HG03521 (cell line): ENCODE results near the gene TESK2.

Experiments
- ATAC-seq: cut with Tn5 transposase; IDR thresholded peaks from one replicate; pipeline ENCODE4 v1.9.1; 2021; ENCODE audit warnings: mild to moderate bottlenecking, moderate library complexity; ENCODE audit not compliant: unreplicated experiment

TESK2 gene

DNA sequence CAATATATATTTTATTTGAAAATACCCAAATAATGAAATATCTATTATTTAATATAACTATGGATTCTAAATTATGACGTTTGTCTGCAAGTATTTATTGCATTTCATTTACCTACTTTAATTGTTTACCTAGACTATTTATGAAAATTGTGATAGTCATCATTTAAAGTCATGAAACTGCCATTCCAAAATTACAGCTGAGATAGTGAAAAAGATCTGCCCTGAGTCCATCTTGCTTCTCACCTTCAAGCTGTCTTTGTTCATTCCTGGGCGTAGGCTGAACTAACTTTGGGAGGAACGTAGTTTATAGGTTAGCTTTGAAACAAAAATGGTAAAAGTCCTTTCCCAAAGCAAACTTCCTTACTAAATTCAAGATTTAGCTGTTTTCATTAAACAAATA lies 176.7 kb downstream of the TESK2 start:
- no peak for ATAC-seq

DNA sequence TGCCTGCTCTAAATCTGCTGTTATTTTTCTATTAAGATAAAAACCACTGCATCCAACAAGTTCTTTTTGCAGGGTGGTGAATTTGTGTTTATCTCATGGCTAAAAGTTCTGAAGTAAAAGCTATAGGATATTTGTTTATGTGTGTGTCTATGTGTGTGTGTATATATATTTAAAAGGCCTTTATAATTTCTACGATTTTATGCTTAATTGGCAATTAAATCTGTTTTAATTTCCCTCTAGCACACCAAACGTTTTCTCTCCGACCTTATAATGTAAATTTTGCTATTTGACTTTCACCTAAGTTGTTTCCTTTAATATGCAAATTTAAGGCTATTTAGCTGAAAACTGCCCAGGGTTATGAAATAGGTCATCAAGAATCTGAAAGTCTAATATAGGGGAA lies 184.1 kb downstream of the TESK2 start:
- ATAC-seq: no peak

DNA sequence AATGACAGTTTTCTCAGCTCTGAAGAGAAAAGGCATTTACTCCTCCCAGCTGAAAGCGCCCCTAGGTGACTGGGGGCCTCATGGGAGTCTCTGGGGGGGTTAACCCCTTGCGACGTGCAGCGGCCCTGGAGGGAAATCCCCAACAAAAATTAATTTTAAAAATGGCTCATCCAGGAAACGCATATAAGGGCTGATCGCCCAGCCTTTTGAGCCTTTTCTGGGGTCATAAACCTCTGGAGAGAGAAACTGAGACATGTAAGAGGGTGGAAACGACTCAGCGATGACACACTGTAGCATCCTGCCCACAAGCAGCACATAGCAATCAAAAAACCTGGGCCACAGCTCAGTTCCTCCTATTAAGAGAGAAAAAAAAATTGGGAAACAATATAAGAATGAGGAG lies 184.6 kb downstream of the TESK2 start:
- ATAC-seq: no peak

DNA sequence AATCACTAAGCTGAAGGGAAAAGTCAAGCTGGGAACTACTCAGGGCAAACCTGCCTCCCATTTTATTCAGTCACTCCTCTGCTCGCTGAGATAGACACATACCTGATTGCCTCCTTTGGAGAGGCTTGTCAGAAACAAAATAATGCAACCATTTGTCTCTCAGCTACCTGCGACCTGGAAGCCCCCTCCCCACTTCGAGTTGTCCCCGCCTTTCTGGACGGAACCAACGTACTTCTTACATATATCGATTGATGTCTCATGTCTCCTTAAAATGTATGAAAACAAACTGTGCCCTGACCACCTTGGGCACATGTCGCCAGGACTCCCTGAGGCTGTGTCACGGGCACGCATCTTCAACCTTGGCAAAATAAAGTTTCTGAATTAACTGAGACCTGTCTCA lies 185.7 kb downstream of the TESK2 start:
- no peak for ATAC-seq

DNA sequence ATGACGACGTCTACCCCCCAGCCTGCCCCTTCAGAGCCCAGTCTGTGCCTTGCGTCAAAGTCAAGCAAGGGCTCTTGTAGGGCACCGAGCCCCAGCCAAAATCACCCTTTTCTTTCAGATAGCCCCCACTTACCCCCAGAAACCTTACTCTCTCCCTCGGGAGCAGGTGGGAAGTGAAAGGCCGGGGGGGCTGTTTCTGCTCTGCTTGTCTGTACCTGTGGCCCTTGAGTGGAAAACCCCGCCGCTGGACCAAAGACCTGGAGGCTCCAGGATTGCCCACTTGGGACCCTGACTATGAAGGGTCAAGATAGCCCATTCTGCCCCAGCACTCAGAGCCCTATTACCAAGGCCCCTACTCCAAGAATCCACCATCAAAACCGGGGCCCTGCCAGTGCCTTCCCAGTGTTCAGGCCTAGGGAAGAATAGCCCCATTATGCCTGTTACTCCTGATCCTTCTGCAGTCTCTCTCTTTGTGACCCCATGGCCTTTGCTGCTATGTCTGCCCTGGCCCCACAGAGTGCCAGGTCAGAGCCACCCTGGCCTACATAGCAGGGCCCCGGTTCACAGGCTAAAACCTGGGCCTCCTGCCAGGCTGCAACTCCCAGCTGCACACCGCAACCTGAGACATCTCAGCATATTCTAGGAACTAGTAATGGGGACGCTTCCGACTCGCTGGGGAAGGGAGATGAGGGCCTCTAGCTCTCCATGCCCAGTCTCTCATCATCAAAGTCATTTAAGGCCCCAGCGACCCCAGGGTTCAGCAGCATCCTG lies 186.5 kb downstream of the TESK2 start:
- ATAC-seq: no peak

DNA sequence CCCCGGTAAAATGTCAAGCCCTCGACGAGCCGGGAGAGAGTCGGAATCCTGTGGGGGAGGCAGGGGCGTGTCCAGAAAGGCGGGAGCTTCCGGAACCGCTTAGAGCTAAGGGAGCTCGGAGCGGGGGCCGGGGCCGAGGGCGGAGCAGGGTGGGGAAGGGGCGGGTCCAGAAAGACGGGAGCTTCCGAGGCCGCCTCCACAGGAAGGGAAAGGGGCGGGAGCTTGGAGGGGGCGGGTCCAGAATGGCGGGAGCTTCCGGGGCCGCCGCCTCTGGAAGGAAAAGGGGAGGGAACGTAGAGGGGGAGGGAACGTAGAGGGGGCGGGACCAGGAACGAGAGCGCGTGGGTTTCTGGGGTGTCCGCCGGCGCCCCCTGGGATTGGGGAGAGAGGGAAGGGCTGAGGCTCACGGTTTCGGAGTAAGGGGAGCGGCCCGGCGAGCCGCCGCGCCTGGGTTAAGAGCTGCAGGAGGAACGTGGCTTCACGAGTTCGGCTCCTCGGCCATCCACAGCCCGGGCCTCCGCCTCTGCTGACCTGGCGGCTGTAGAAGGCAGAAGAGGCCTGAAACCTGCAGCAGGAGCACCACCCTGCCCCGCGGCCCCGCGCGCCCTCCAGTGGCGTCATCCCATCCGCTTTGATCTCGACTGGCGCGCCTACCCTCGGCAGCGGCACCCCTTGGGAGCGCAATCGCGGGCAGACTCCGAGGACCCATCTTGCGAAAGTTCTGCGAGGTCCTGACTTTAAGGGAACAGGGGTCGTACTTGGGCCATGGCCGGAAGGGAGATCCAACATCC lies 187.2 kb downstream of the TESK2 start:
- peak; percentile 68 for ATAC-seq

DNA sequence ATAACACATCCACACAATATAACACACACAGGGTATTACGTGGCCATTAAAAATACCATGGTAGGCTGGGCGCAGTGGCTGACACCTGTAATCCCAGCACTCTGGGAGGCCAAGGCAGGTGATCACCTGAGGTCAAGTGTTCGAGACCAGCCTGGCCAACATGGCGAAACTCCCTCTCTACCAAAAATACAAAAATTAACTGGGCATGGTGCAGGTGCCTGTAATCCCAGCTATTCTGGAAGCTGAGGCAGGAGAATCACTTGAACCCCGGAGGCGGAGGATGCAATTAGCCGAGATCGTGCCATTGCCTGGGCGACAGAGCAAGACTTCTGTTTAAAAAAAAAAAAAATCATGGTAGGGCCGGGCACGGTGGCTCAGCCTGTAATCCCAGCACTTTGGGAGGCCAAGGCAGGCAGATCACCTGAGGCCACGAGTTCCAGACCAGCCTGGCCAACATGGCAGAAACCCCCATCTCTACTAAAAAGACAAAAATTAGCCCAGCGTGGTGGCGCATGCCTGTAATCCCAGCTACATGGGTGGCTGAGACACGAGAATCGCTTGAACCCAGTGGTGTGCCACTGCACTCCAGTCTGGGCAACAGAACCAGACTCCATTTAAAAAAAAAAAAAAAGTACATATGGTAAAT lies 188.3 kb downstream of the TESK2 start:
- no peak for ATAC-seq

DNA sequence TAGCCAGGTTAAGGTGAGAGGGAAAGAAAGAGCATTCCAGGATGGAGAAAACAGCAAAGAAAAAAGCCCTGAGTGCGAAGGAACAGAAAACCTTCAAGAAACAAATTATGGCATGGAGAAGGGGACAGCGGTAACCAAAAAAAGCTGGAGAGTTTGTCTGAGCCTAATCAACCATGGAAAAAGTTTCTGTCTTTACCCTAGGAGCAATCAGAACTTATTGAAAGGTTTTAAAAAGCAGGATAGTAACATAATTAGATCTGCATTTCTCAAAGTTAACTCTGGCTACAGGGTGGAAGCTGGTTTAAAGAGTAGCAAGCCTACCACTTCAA lies 190.3 kb downstream of the TESK2 start:
- no peak for ATAC-seq

DNA sequence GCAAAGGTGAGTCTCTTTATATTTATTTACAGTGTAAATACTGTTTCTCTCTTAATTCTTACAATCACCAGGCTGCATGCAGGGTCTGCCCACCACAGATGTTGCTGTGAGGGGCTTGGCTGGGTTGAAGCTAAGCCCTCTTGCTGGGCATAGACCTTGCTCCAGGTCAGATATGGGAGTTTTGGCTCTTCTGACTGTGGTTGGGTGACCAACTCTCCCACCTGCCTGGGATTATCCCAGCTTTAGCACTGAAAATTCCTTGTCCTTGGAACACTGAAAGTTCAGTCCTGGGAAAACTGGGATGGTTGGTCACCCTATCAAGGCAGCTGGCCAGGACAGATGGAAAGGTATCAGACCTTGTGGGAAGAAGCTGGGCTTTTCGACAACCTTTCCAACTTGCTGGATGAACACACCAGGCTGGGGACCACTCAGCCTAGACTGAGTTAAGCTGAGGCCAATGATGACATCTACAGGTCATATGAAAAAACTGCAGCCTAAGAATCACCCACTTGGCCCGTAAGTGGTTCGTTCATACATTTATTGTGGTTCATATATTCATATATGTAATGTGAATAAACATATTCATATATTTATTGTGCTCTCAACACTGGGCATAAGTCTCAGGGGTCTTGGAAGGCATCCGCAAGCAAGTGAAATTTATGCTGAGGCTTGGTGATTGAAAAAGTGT lies 190.8 kb downstream of the TESK2 start:
- ATAC-seq: no peak

DNA sequence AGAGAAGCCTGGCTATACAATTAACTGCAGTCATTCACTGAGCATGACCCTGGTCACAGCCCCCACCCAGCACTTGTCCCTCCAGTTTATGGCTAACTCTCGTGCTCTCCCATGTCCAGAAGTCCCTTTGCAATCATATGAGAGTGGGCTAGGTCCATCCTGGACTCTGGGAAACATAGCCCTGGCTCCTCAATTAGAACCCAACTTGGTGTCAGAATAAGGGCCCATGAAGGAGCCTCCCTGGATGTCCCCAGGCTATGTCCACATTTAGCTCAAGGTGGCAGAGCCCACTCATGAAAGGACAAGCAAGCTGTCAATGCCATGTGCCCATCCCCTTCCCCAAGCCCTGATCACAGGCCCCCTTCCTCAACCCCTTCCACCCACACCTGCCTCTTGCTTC lies 191.7 kb downstream of the TESK2 start:
- ATAC-seq: no peak

DNA sequence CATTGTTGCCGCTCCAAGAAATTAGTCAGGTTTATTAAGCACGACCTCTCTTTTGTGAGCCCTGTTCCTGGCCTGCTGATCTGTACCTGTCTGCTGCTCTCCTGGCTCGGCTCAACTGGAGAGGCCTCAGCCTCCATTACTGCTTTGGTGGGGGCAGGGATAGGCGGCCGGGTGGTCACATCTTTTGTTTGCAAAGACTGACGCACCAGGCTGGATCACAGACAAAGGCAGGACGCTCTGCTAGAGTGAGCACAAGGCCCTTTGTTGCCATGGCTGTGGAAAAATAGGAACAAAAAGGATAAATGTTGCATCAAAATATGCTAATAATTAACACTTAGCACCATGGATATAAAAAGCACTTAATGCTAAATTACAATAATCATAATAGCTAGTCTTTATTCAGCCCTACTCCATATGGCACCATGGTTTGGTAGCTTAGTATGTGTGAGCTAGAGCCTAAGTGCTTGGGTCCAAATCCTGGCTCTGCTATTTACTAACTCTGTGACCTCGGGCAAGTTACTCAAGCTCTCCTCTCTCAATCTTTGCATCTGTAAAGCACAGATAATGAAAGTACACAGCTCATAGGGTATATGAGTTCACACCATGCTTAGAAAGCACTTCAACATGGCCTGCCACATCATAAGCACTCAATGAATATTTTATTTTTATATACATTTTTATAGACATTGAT lies 193.2 kb downstream of the TESK2 start:
- ATAC-seq: no peak
